Esophagus muscularis mucosa (tissue), 4 donors: ENCODE measurements around the gene LRRC4C.

Experiments
- EP300 ChIP-seq: sonication (generic); formaldehyde crosslinking; IDR thresholded peaks from one replicate; pipeline ENCODE4 v1.6.1; 2017; ENCODE audit warnings: antibody characterized with exemption
- POLR2A ChIP-seq: fragments of 450-650 bp; IDR thresholded peaks from one replicate; pipeline ENCODE4 v1.6.1; 2017; ENCODE audit warnings: antibody characterized with exemption, moderate library complexity, mild to moderate bottlenecking, low read depth
- POLR2AphosphoS5 ChIP-seq, 2 donors: sonication (generic); formaldehyde crosslinking; IDR thresholded peaks; one replicate each; pipeline ENCODE4 v1.6.1; 2017; ENCODE audit warnings: antibody characterized with exemption in 2 of 2
- TF ChIP-seq, protein P1 (sequence below), 3 experiments: fragments of 200-600 bp in 2 of 3; fragments of 450-650 bp in 1 of 3; sonication (generic) in 2 of 3; IDR thresholded peaks; one replicate each; pipeline ENCODE4 v1.5.1; 2017 to 2019; ENCODE audit warnings: antibody characterized with exemption in 3 of 3, mild to moderate bottlenecking in 2 of 3, moderate library complexity in 1 of 3

DNA sequence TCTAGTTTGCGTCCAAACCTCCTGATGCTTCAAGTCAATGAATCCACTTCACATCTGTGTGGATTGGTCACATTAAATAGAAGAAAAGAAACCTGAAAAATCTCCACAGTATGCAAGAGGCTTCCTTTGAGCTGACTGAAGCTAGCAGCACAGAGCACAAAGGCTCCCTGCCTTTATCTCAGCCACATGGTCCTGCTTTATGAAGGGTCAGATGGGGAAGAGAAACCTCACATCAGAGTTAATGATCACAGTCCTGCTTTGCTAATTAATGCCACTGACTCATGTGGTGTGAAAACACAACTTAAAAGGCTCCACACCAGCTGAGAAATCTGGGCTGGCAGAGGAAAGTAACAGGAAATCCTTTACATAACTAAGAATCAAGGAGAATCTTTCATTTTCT, 1291.0 kb downstream of the LRRC4C start:
- TF ChIP-seq EP300 = no peak
- no peak for TF ChIP-seq POLR2AphosphoS5 (IDR thresholded peaks at IDR 0.05)
- TF ChIP-seq, protein P1, sequence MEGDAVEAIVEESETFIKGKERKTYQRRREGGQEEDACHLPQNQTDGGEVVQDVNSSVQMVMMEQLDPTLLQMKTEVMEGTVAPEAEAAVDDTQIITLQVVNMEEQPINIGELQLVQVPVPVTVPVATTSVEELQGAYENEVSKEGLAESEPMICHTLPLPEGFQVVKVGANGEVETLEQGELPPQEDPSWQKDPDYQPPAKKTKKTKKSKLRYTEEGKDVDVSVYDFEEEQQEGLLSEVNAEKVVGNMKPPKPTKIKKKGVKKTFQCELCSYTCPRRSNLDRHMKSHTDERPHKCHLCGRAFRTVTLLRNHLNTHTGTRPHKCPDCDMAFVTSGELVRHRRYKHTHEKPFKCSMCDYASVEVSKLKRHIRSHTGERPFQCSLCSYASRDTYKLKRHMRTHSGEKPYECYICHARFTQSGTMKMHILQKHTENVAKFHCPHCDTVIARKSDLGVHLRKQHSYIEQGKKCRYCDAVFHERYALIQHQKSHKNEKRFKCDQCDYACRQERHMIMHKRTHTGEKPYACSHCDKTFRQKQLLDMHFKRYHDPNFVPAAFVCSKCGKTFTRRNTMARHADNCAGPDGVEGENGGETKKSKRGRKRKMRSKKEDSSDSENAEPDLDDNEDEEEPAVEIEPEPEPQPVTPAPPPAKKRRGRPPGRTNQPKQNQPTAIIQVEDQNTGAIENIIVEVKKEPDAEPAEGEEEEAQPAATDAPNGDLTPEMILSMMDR (IDR thresholded peaks at IDR 0.05) = no peak
- no peak for TF ChIP-seq POLR2A
